PC-3 (cell line): Measurements from ENCODE around the gene SLC23A2. TPM values are rescaled to one million over a fixed set of nuclear protein-coding genes. Genes with fewer than 3 reads are reported as not detected.

Experiments
- ATAC-seq: fragments of 200-7000 bp; cut with Tn5 transposase; 2 replicates; pipeline ENCODE4 v1.9.1; 2020; ENCODE audit warnings: mild to moderate bottlenecking, moderate library complexity
- BruUV-seq: library from RNA; stranded (reverse); fragments of 400-500 nt; replicated peaks from 2 replicates; lab custom pipeline; 2021; lab: Mats Ljungman, UMichigan
- CTCF ChIA-PET: fragments of 300-600 bp; sonication (Branson Sonifier 250); formaldehyde crosslinking; loops from one replicate; lab custom pipeline; 2022; ENCODE audit warnings: antibody characterized with exemption; lab: Charles Lee
- POLR2A ChIA-PET: fragments of 300-600 bp; sonication (Branson Sonifier 250); formaldehyde crosslinking; loops from one replicate; lab custom pipeline; 2022; ENCODE audit warnings: antibody characterized with exemption; ENCODE audit not compliant: unreplicated experiment; lab: Charles Lee
- DNase-seq: peaks from one replicate; pipeline ENCODE4 v3.0.0-alpha.2; 2015
- H2AFZ ChIP-seq: fragments of 300-600 bp; sonication (generic); 2 replicates; pipeline ENCODE4 v1.6.0; 2016; ENCODE audit warnings: antibody characterized with exemption, low read length
- H3F3A ChIP-seq: fragments of 300-600 bp; sonication (generic); one replicate; pipeline ENCODE4 v1.6.0; 2017; ENCODE audit warnings: antibody characterized with exemption, low read length, control low read depth, mild to moderate bottlenecking; ENCODE audit not compliant: unreplicated experiment
- H3K27ac ChIP-seq: fragments of 300-600 bp; sonication (generic); 2 replicates; pipeline ENCODE4 v1.5.1; 2016; ENCODE audit warnings: mild to moderate bottlenecking, low read length
- H3K27me3 ChIP-seq: fragments of 300-600 bp; sonication (generic); 2 replicates; pipeline ENCODE4 v1.6.1; 2016; ENCODE audit warnings: low read length, mixed read lengths
- H3K36me3 ChIP-seq: fragments of 300-600 bp; sonication (generic); 2 replicates; pipeline ENCODE4 v1.6.1; 2016; ENCODE audit warnings: low read depth, mixed run types, low read length, mixed read lengths
- H3K4me1 ChIP-seq: fragments of 300-600 bp; sonication (generic); 2 replicates; pipeline ENCODE4 v1.5.1; 2016; ENCODE audit warnings: low read length; ENCODE audit not compliant: insufficient read depth
- H3K4me2 ChIP-seq: fragments of 300-600 bp; sonication (generic); 2 replicates; pipeline ENCODE4 v1.6.0; 2016; ENCODE audit warnings: low read length
- H3K4me3 ChIP-seq: fragments of 300-600 bp; sonication (generic); 2 replicates; pipeline ENCODE4 v1.5.1; 2016; ENCODE audit warnings: mild to moderate bottlenecking, low read length, mixed read lengths
- H3K79me2 ChIP-seq: fragments of 300-600 bp; sonication (generic); 2 replicates; pipeline ENCODE4 v1.6.1; 2017; ENCODE audit warnings: low read length, mixed read lengths
- H3K9ac ChIP-seq: fragments of 300-600 bp; sonication (generic); 2 replicates; pipeline ENCODE4 v1.6.0; 2016; ENCODE audit warnings: mild to moderate bottlenecking, low read length
- H3K9me2 ChIP-seq: fragments of 300-600 bp; sonication (generic); replicated peaks from 2 replicates; pipeline ENCODE4 v1.6.1; 2016; ENCODE audit warnings: mixed run types, low read length, mixed read lengths
- H3K9me3 ChIP-seq: fragments of 300-600 bp; sonication (generic); 2 replicates; pipeline ENCODE4 v1.6.1; 2016; ENCODE audit warnings: low read length, mixed read lengths
- H4K20me1 ChIP-seq: fragments of 300-600 bp; sonication (generic); 2 replicates; pipeline ENCODE4 v1.6.1; 2016; ENCODE audit warnings: low read length, mixed read lengths
- EZH2 ChIP-seq: fragments of 300-600 bp; sonication (generic); IDR thresholded peaks from one replicate; pipeline ENCODE4 v1.6.1; 2017; ENCODE audit warnings: antibody characterized with exemption, mild to moderate bottlenecking, low read length; ENCODE audit not compliant: unreplicated experiment
- EZH2phosphoT487 ChIP-seq: fragments of 300-600 bp; sonication (generic); IDR thresholded peaks from 2 replicates; pipeline ENCODE4 v1.6.1; 2018; ENCODE audit warnings: mild to moderate bottlenecking, antibody characterized with exemption, low read length, borderline replicate concordance
- intact Hi-C: fragments of 100-400 bp; cut with micrococcal nuclease; formaldehyde crosslinking; loops from 2 replicates; pipeline ENCODE4 v1.9.0; 2023
- total RNA-seq: library from RNA; depleted of rRNA; stranded (reverse); fragments of >200 nt; gene quantifications from 2 replicates; pipeline ENCODE4 v1.2.3, GENCODE V29; 2014
- TF ChIP-seq, protein P1 (sequence below): fragments of 300-600 bp; sonication (generic); conservative IDR thresholded peaks from 2 replicates; pipeline ENCODE4 v1.5.1; 2017; ENCODE audit warnings: antibody characterized with exemption, low read depth, mild to moderate bottlenecking, low read length

The SLC23A2 gene
- total RNA-seq, 1 experiment from 2014 or later, result 18.3 TPM

DNA sequence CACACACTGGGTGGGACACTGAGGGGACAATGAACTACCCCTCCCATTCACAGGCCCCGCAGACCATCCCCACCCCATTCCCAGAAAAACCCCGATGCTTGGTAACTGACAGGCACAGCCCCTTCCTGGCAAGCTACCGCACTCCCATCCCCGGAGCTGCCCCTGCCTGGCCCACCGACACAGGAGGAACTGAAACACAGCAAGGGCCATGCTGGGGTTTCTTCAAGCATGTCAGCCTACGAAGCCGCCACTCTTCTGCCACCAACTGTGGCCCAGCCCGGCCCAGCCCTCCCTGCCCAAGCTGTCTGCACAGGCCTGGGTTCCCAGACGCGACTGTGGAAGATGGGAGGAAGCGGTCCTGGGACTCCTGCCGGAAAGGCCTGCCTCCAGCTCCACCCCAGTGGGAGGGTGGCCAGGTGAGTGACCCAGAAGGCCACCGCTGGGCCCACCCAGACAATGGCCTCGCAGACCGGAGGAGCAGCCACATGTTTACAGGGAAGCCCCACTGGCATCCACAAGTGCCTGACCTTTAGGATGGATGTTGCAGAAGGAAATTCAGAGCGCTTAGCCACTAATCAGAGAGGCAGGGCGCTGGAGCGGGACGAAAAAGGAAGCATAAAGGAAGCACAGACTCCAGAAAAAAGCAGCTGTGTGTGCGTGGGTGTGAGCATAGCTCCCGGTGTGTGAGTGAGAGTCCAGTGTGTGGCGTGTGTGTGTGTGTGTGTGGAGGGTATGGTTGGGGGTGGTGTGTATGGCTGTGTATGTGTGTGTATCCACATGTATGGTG lies 188.0 kb downstream of the SLC23A2 start:
- no peaks in the 10 kb centered on the region for H3K36me3 ChIP-seq

DNA sequence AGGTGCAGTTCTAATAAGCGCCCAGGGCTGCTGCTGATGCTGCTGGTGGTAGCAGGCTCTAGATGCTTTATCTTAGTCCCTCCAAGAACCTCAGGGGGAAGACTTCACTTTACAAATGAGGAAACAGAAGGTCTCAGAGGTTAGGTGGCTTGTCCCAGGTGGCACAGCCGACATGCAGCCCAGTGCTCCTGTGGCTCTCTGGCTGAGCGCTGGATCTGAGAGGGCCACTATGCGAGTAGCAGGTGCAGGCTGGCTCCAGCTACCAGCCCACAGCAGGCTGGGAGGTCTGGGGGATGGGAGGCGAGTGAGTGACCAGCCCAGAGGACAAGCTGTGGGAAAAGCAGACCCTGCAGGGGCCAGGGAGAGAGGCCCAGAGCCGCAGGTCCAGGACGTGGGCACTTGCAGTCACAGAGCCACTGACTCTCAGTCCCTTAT lies 188.7 kb downstream of the SLC23A2 start:
- TF ChIP-seq EZH2phosphoT487, result no peak
- TF ChIP-seq, protein P1, sequence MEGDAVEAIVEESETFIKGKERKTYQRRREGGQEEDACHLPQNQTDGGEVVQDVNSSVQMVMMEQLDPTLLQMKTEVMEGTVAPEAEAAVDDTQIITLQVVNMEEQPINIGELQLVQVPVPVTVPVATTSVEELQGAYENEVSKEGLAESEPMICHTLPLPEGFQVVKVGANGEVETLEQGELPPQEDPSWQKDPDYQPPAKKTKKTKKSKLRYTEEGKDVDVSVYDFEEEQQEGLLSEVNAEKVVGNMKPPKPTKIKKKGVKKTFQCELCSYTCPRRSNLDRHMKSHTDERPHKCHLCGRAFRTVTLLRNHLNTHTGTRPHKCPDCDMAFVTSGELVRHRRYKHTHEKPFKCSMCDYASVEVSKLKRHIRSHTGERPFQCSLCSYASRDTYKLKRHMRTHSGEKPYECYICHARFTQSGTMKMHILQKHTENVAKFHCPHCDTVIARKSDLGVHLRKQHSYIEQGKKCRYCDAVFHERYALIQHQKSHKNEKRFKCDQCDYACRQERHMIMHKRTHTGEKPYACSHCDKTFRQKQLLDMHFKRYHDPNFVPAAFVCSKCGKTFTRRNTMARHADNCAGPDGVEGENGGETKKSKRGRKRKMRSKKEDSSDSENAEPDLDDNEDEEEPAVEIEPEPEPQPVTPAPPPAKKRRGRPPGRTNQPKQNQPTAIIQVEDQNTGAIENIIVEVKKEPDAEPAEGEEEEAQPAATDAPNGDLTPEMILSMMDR, result no peak
- TF ChIP-seq EZH2, result no peak
- no peaks in the 10 kb centered on the region for H3K9me2 ChIP-seq
- no TSS peak for BruUV-seq
- H3K36me3 ChIP-seq, result no peaks in the 10 kb centered on the region
- no peaks in the 10 kb centered on the region for H4K20me1 ChIP-seq
- H3F3A ChIP-seq, result peaks cover 8% of the 10 kb centered on the region
- no peaks in the 10 kb centered on the region for H3K79me2 ChIP-seq
- no peak overlapping the region for H2AFZ ChIP-seq
- no peak overlapping the region for H3K9ac ChIP-seq
- DNase-seq, result no peak
- intact Hi-C loops, result no loop called here
- H3K4me3 ChIP-seq, result no peak overlapping the region
- POLR2A ChIA-PET, result no interaction called here
- peaks cover 22% of the 10 kb centered on the region for H3K4me1 ChIP-seq
- no peak overlapping the region for H3K4me2 ChIP-seq
- H3K9me3 ChIP-seq, result no peaks in the 10 kb centered on the region
- H3K27me3 ChIP-seq, result no peaks in the 10 kb centered on the region
- ATAC-seq, result no peak
- CTCF ChIA-PET, result no interaction called here
- no peak overlapping the region for H3K27ac ChIP-seq

More for the DNA sequence above, 188.0 kb downstream of the SLC23A2 start:
- H3K4me3 ChIP-seq, result no peak overlapping the region
- peaks cover 8% of the 10 kb centered on the region for H3F3A ChIP-seq
- H3K4me2 ChIP-seq, result no peak overlapping the region
- TF ChIP-seq EZH2phosphoT487 (no peak), EZH2 (no peak)
- TF ChIP-seq, protein P1, result no peak
- POLR2A ChIA-PET, result no interaction called here
- intact Hi-C loops, result no loop called here
- ATAC-seq (no peak), DNase-seq (no peak)
- H3K27me3 ChIP-seq, result no peaks in the 10 kb centered on the region
- CTCF ChIA-PET, result no interaction called here
- no TSS peak for BruUV-seq
- H3K27ac ChIP-seq, result no peak overlapping the region
- H4K20me1 ChIP-seq, result no peaks in the 10 kb centered on the region
- no peaks in the 10 kb centered on the region for H3K79me2 ChIP-seq
- no peak overlapping the region for H3K9ac ChIP-seq
- no peaks in the 10 kb centered on the region for H3K9me2 ChIP-seq
- H3K9me3 ChIP-seq, result no peaks in the 10 kb centered on the region
- no peak overlapping the region for H2AFZ ChIP-seq
- H3K4me1 ChIP-seq, result peaks cover 22% of the 10 kb centered on the region

DNA sequence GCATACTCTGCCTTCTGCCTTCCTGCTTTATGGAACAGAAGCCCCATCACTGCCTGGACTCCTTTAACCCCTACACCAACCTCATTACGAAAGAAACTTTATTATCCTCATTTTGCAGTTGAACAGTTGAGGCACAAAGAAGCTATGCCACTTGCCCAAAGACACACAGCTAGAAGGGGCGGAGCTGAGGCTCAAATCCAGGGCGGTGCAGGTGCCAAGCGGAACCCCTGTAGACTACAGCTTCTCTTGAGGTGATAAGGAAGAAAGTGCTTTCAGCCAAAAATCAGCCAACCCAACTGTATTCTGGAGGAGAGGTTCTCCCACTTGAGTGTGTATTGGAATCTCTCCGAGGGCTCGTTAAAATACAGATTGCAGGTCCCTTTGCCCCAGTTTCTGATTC lies 189.1 kb downstream of the SLC23A2 start:
- BruUV-seq, result no TSS peak
- CTCF ChIA-PET, result no interaction called here

More for the DNA sequence above, 189.1 kb downstream of the SLC23A2 start:
- H4K20me1 ChIP-seq, result no peaks in the 10 kb centered on the region
- no peak overlapping the region for H3K4me3 ChIP-seq
- no peaks in the 10 kb centered on the region for H3K9me2 ChIP-seq
- H3K9ac ChIP-seq, result no peak overlapping the region
- DNase-seq (no peak), ATAC-seq (no peak)
- no peaks in the 10 kb centered on the region for H3K79me2 ChIP-seq
- no peak overlapping the region for H2AFZ ChIP-seq
- TF ChIP-seq, protein P1, result no peak
- TF ChIP-seq EZH2, result no peak
- TF ChIP-seq EZH2phosphoT487, result no peak
- peaks cover 7% of the 10 kb centered on the region for H3F3A ChIP-seq
- H3K4me2 ChIP-seq, result no peak overlapping the region
- peaks cover 17% of the 10 kb centered on the region for H3K4me1 ChIP-seq
- no peaks in the 10 kb centered on the region for H3K9me3 ChIP-seq
- no peak overlapping the region for H3K27ac ChIP-seq
- H3K36me3 ChIP-seq, result no peaks in the 10 kb centered on the region
- POLR2A ChIA-PET, result no interaction called here
- intact Hi-C loops, result no loop called here
- H3K27me3 ChIP-seq, result no peaks in the 10 kb centered on the region
